K562 (cell line): ENCODE data around the gene SCUBE2. TPM values are rescaled to one million over a fixed set of nuclear protein-coding genes. Genes with fewer than 3 reads are reported as not detected.
A peak's percentile ranks its signal among the peaks of the same experiment; 100 is the strongest.

Source experiments
- ATAC-seq: fragments of 200-7000 bp; cut with Tn5 transposase; 3 replicates; pipeline ENCODE4 v1.9.1; 2020; ENCODE audit warnings: moderate library complexity
- BruUV-seq: library from RNA; stranded (reverse); fragments of 400-500 nt; replicated peaks from 2 replicates; lab custom pipeline; 2021; lab: Mats Ljungman, UMichigan
- CTCF ChIA-PET: fragments of 300-600 bp; formaldehyde crosslinking; extraction: SDS; loops from one replicate; lab custom pipeline; 2021; ENCODE audit warnings: low intra/inter-chr PET ratio; lab: Yijun Ruan, JAX
- POLR2A ChIA-PET: fragments of 300-600, 350-650 bp; sonication (Branson Sonifier 250); formaldehyde crosslinking; extraction: SDS; loops from one replicate; lab custom pipeline; 2021; ENCODE audit warnings: antibody characterized with exemption, inconsistent platforms; lab: Yijun Ruan, JAX
- DNase-seq, 4 experiments: peaks; one replicate each; pipeline versions ENCODE4 v3.0.0 to v3.0.0-alpha.2; 2011 to 2018; ENCODE audit warnings: low spot score in 3 of 4, mixed read lengths in 3 of 4; ENCODE audit errors: extremely low read depth in 1 of 4
- FAIRE-seq: peaks from 2 replicates; lab custom pipeline; 2011; peaks lifted over from hg19 to GRCh38; lab: Jason Lieb, UNC
- H2AFZ ChIP-seq: 2 replicates; pipeline ENCODE4 v1.6.0; 2011; ENCODE audit warnings: low read depth, low read length, control low read depth, inconsistent platforms
- H3K27ac ChIP-seq: fragments of 200-600 bp; 3 replicates; pipeline ENCODE4 v1.8.0; 2011; ENCODE audit warnings: low read depth, mild to moderate bottlenecking, control low read depth, inconsistent platforms, low read length, moderate library complexity, mixed read lengths; ENCODE audit errors: extremely low read depth
- H3K27me3 ChIP-seq, 2 experiments: fragments of 300-600 bp in 1 of 2; 2 replicates in 1 of 2; 3 replicates in 1 of 2; pipeline versions ENCODE4 v1.6.0 to v1.8.0; 2011; ENCODE audit warnings: inconsistent platforms in 2 of 2, low read length in 2 of 2, mild to moderate bottlenecking in 1 of 2, mixed read lengths in 1 of 2, moderate library complexity in 1 of 2; ENCODE audit not compliant: control insufficient read depth in 2 of 2, insufficient read depth in 2 of 2
- H3K36me3 ChIP-seq: fragments of 300-600 bp; 3 replicates; pipeline ENCODE4 v1.8.0; 2011; ENCODE audit warnings: mild to moderate bottlenecking, low read length, inconsistent platforms; ENCODE audit not compliant: control insufficient read depth, insufficient read depth
- H3K4me1 ChIP-seq, 2 experiments: fragments of 200-600 bp in 1 of 2; replicated peaks in 1 of 2; 2 replicates in 1 of 2; 3 replicates in 1 of 2; pipeline versions ENCODE4 v1.5.1 to v1.8.0; 2011; ENCODE audit warnings: inconsistent platforms in 2 of 2, low read length in 2 of 2, mild to moderate bottlenecking in 1 of 2, mixed read lengths in 1 of 2, moderate library complexity in 1 of 2; ENCODE audit not compliant: control insufficient read depth in 2 of 2, insufficient read depth in 2 of 2
- H3K4me2 ChIP-seq: 2 replicates; pipeline ENCODE4 v1.6.1; 2011; ENCODE audit warnings: low read length, control low read depth, inconsistent platforms, mixed read lengths; ENCODE audit not compliant: insufficient read depth
- H3K4me3 ChIP-seq: fragments of 200-600 bp; sonication (generic), shearing (Covaris generic); 2 replicates; pipeline ENCODE4 v1.5.1; 2016; ENCODE audit warnings: control low read depth, inconsistent platforms
- H3K79me2 ChIP-seq: fragments of 200-600 bp; 3 replicates; pipeline ENCODE4 v1.8.0; 2011; ENCODE audit warnings: low read length, inconsistent platforms; ENCODE audit not compliant: control insufficient read depth, insufficient read depth
- H3K9ac ChIP-seq, 2 experiments: 2 replicates each; pipeline versions ENCODE4 v1.6.0 to v1.6.1; 2011; ENCODE audit warnings: low read depth in 2 of 2, low read length in 2 of 2, control low read depth in 1 of 2, inconsistent platforms in 1 of 2, mild to moderate bottlenecking in 1 of 2, mixed read lengths in 1 of 2; ENCODE audit not compliant: insufficient read depth in 1 of 2
- H3K9me1 ChIP-seq: one replicate; pipeline ENCODE4 v1.6.0; 2011; ENCODE audit warnings: inconsistent platforms, mild to moderate bottlenecking, low read length, moderate library complexity; ENCODE audit not compliant: control insufficient read depth, insufficient read depth
- H3K9me3 ChIP-seq: replicated peaks from 2 replicates; pipeline ENCODE4 v1.5.1; 2011; ENCODE audit warnings: low read depth, low read length, inconsistent platforms; ENCODE audit not compliant: control insufficient read depth, insufficient read depth
- H4K20me1 ChIP-seq: replicated peaks from 2 replicates; pipeline ENCODE4 v1.6.1; 2011; ENCODE audit warnings: low read length, inconsistent platforms, mixed read lengths; ENCODE audit not compliant: control insufficient read depth, insufficient read depth
- CXXC5 ChIP-seq: fragments of 250-450 bp; sonication (Bioruptor Pico); IDR thresholded peaks from 2 replicates; pipeline ENCODE4 v1.8.0; 2022; ENCODE audit warnings: inconsistent platforms, mild to moderate bottlenecking, moderate library complexity
- EGR1 ChIP-seq: fragments of 450-650 bp; conservative IDR thresholded peaks from 2 replicates; pipeline ENCODE4 v1.6.1; 2017; ENCODE audit warnings: mild to moderate bottlenecking
- FOXJ2 ChIP-seq: fragments of 200-800 bp; sonication (Bioruptor generic); IDR thresholded peaks from 2 replicates; pipeline ENCODE4 v1.6.1; 2016; ENCODE audit warnings: missing genetic modification characterization, missing compliant biosample characterization
- GTF2E2 ChIP-seq: fragments of 200-800 bp; sonication (Bioruptor generic); IDR thresholded peaks from 2 replicates; pipeline ENCODE4 v1.6.1; 2016; ENCODE audit warnings: missing genetic modification characterization, missing compliant biosample characterization
- MAZ ChIP-seq, 2 experiments: fragments of 450-650 bp in 1 of 2; sonication (generic) in 1 of 2; formaldehyde crosslinking; IDR thresholded peaks in 1 of 2; conservative IDR thresholded peaks in 1 of 2; 2 replicates each; pipeline versions ENCODE4 v1.4.0 to v1.5.0; 2020; ENCODE audit warnings: mild to moderate bottlenecking in 1 of 2, missing genetic modification reagents in 1 of 2
- NBN ChIP-seq: fragments of 450-650 bp; IDR thresholded peaks from 2 replicates; pipeline ENCODE4 v1.6.1; 2016; ENCODE audit warnings: low read depth, mild to moderate bottlenecking
- SMARCA4 ChIP-seq: fragments of 450-650 bp; IDR thresholded peaks from 2 replicates; pipeline ENCODE4 v1.6.1; 2016
- ZNF507 ChIP-seq: conservative IDR thresholded peaks from 2 replicates; pipeline ENCODE4 v1.6.1; 2017; ENCODE audit warnings: missing genetic modification characterization, missing compliant biosample characterization
- WGBS: fragments of 100-300 bp; shearing (Covaris generic); methylation state at CpG from one replicate; pipeline ENCODE4 v1.1.6; 2016; ENCODE audit warnings: low coverage, mixed read lengths; ENCODE audit not compliant: insufficient coverage; ENCODE audit errors: missing lambda C conversion rate; 5-methylcytosine and 5-hydroxymethylcytosine counted together
- in situ Hi-C: fragments of 300-500 bp; cut with MboI; formaldehyde crosslinking; loops from 4 replicates; pipeline ENCODE4 v1.15.0; 2018; ENCODE audit warnings: inconsistent platforms, mixed read lengths
- intact Hi-C: fragments of 100-400 bp; cut with micrococcal nuclease; formaldehyde crosslinking; loops from 2 replicates; pipeline ENCODE4 v1.14.2; 2022
- polyA plus RNA-seq, 8 experiments: library from polyadenylated mRNA; depleted of rRNA in 4 of 8; stranded (reverse) in 5 of 8; unstranded in 3 of 8; fragments of >200 nt; fragmentation: Nextera tagmentation in 2 of 8; fragmentation: Illumina TruSeq in 1 of 8; extraction: Ambion mirVana in 2 of 8; extraction: Trizol in 1 of 8; gene quantifications; 2 replicates each; pipeline versions ENCODE4 v1.2.1 to v1.2.3, GENCODE V29; 2011 to 2014; ENCODE audit warnings: inconsistent platforms in 1 of 8, missing spikeins in 1 of 8
- total RNA-seq, 7 experiments: library from RNA; depleted of rRNA in 6 of 7; stranded (reverse); fragments of >200 nt in 6 of 7; fragmentation: Illumina TruSeq in 2 of 7; extraction: Trizol in 2 of 7; gene quantifications; 2 replicates each; pipeline versions ENCODE4 v1.2.1 to v1.2.3, GENCODE V29; 2011 to 2021; ENCODE audit warnings: low replicate concordance in 1 of 7
- TF ChIP-seq, protein P1 (sequence below): fragments of 450-650 bp; IDR thresholded peaks from 2 replicates; pipeline ENCODE4 v1.6.1; 2018; ENCODE audit not compliant: partially characterized antibody

Gene SCUBE2
- total and polyA plus RNA-seq, 9 of the 15 experiments (the other 6 are each of a cell fraction or from before 2014, with no cell fraction given): 0.06 to 0.40 (median 0.07) TPM; not detected in 6

DNA sequence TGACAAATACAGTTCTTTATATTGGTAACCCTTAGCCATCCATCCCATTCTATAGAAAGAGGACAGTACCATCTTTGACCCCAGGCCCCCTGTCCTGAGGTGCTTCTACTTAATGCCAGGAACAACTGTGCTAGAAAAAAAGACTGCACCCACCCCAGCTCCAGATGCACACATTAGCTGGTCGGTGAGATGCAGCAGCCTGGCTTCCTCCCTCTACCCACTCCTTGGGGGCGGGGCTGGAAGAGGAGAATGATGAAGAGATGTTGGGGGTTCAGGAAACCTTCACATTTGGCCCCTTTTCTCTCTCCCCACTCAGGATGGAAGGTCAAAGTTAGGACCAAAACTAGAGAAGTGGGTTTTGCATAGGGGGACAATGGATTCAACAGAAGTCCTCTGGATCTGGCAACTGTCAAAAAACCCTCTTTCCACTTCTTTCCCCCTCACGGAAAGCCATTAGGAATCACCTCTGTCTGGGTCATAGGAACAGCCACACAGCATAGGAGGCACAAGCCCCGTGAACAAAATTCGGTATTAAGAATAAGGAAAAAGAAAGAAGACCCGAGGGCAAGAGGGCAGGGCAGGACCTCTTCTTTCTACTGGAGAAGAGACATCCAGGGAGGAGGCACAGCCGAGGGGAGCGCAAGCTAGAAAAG is 88.4 kb downstream of the SCUBE2 start:
- Histone ChIP-seq H3K27me3 (no peaks in the 10 kb centered on the region; a peak in 2 of 5 replicates), H3K79me2 (peaks cover 4% of the 10 kb centered on the region; the same call in 1 of the 3 replicates), H3K9me3 (no peaks in the 10 kb centered on the region), H4K20me1 (no peaks in the 10 kb centered on the region; the same call in 1 of the 2 replicates), H3K36me3 (no peaks in the 10 kb centered on the region), H3K9me1 (no peaks in the 10 kb centered on the region), H3K27ac (peak overlapping the region; percentile 63), H3K4me1 (peaks cover 15 to 23% of the 10 kb centered on the region in 2 experiments), H3K4me3 (peak overlapping the region; percentile 48), H2AFZ (peak overlapping the region; percentile 92), H3K9ac (peak overlapping the region; percentile 69 to 90), H3K4me2 (peak overlapping the region; percentile 83)
- in situ Hi-C loops (no loop called here), intact Hi-C loops (loop anchor here (5.0 kb wide), 1 partner anchor 41 kb away; the partner anchor contains the start of gene TMEM9B)
- 13% methylated on average over 8 of the region's 8 CpGs for WGBS
- TF ChIP-seq SMARCA4: peak; percentile 34; the same call in 1 of the 2 replicates
- no peak for TF ChIP-seq CXXC5 (CRISPR knock-in tag)
- peak; percentile 36; the same call in 1 of the 2 replicates for TF ChIP-seq GTF2E2 (tag)
- TF ChIP-seq NBN: 0 out of 2 replicates have a peak, but pooled peaks have one; percentile 21
- TF ChIP-seq, protein P1, sequence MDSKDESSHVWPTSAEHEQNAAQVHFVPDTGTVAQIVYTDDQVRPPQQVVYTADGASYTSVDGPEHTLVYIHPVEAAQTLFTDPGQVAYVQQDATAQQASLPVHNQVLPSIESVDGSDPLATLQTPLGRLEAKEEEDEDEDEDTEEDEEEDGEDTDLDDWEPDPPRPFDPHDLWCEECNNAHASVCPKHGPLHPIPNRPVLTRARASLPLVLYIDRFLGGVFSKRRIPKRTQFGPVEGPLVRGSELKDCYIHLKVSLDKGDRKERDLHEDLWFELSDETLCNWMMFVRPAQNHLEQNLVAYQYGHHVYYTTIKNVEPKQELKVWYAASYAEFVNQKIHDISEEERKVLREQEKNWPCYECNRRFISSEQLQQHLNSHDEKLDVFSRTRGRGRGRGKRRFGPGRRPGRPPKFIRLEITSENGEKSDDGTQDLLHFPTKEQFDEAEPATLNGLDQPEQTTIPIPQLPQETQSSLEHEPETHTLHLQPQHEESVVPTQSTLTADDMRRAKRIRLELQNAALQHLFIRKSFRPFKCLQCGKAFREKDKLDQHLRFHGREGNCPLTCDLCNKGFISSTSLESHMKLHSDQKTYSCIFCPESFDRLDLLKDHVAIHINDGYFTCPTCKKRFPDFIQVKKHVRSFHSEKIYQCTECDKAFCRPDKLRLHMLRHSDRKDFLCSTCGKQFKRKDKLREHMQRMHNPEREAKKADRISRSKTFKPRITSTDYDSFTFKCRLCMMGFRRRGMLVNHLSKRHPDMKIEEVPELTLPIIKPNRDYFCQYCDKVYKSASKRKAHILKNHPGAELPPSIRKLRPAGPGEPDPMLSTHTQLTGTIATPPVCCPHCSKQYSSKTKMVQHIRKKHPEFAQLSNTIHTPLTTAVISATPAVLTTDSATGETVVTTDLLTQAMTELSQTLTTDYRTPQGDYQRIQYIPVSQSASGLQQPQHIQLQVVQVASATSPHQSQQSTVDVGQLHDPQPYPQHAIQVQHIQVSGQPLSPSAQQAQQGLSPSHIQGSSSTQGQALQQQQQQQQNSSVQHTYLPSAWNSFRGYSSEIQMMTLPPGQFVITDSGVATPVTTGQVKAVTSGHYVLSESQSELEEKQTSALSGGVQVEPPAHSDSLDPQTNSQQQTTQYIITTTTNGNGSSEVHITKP: peak; percentile 79
- 0 out of 2 replicates have a peak, but pooled peaks have one; percentile 6 for TF ChIP-seq EGR1
- TF ChIP-seq MAZ (CRISPR knock-in tag; conservative IDR thresholded peaks at IDR 0.05 in 1 of 2, IDR thresholded peaks at IDR 0.05 in 1 of 2): 0 out of 4 replicates have a peak, but pooled peaks of 1 of the 2 experiments have one; percentile 1
- TF ChIP-seq ZNF507: no peak
- 0 out of 2 replicates have a peak, but pooled peaks have one; percentile 20 for TF ChIP-seq FOXJ2 (tag)
- FAIRE-seq (no peak), ATAC-seq (no peak), DNase-seq (peak in 1 of 4 experiments; percentile 32)
- TSS peak; percentile 52 for BruUV-seq
- ChIA-PET POLR2A (interaction anchor here (0.6 to 2.5 kb wide), 11 partner anchors 10 to 324 kb away, joined by 3 to 17 read pairs (median 3); no protein-coding TSS in a partner anchor), CTCF (no interaction called here)
